IMR-90 (cell line): ENCODE data around the gene DNAH9. TPM values are rescaled to one million over a fixed set of nuclear protein-coding genes. Genes with fewer than 3 reads are reported as not detected.

ENCODE experiments used
- ATAC-seq: fragments of 200-7000 bp; cut with Tn5 transposase; 2 replicates; pipeline ENCODE4 v1.9.1; 2020; ENCODE audit warnings: low read depth, mild to moderate bottlenecking, moderate library complexity
- BruUV-seq: library from RNA; stranded (reverse); fragments of 400-500 nt; replicated peaks from 2 replicates; lab custom pipeline; 2021; lab: Mats Ljungman, UMichigan
- CTCF ChIA-PET: fragments of 300-600 bp; formaldehyde crosslinking; extraction: SDS; loops from one replicate; lab custom pipeline; 2021; ENCODE audit warnings: antibody characterized with exemption; lab: Yijun Ruan, JAX
- POLR2A ChIA-PET: fragments of 300-600 bp; sonication (Branson Sonifier 250); formaldehyde crosslinking; loops from one replicate; lab custom pipeline; 2022; ENCODE audit warnings: antibody characterized with exemption; ENCODE audit not compliant: unreplicated experiment; lab: Charles Lee
- DNase-seq: peaks from one replicate; pipeline ENCODE4 v3.0.0; 2013
- H2AFZ ChIP-seq: replicated peaks from 2 replicates; pipeline ENCODE3; 2013; ENCODE audit warnings: low read length, mild to moderate bottlenecking; ENCODE audit not compliant: poor library complexity
- H2AK5ac ChIP-seq: 2 replicates; pipeline ENCODE4 v1.6.1; 2013; ENCODE audit warnings: low read depth, low read length, inconsistent platforms
- H2AK9ac ChIP-seq: replicated peaks from 2 replicates; pipeline ENCODE3; 2013; ENCODE audit warnings: mild to moderate bottlenecking, low read depth, low read length, moderate library complexity; ENCODE audit not compliant: poor library complexity
- H2BK120ac ChIP-seq: 2 replicates; pipeline ENCODE4 v1.6.1; 2013; ENCODE audit warnings: low read depth, low read length, inconsistent platforms
- H2BK15ac ChIP-seq: 3 replicates; pipeline ENCODE4 v1.6.1; 2013; ENCODE audit warnings: low read depth, low read length, inconsistent platforms
- H2BK20ac ChIP-seq: 2 replicates; pipeline ENCODE4 v1.6.1; 2013; ENCODE audit warnings: low read depth, mild to moderate bottlenecking, inconsistent platforms, low read length, moderate library complexity
- H2BK5ac ChIP-seq: 2 replicates; pipeline ENCODE4 v1.6.1; 2013; ENCODE audit warnings: mild to moderate bottlenecking, low read depth, low read length, inconsistent platforms; ENCODE audit not compliant: poor library complexity, severe bottlenecking
- H3K14ac ChIP-seq: replicated peaks from 2 replicates; pipeline ENCODE4 v1.6.1; 2013; ENCODE audit warnings: low read depth, low read length, inconsistent platforms
- H3K18ac ChIP-seq: 2 replicates; pipeline ENCODE4 v1.6.1; 2013; ENCODE audit warnings: low read depth, low read length, control low read depth
- H3K23ac ChIP-seq: 2 replicates; pipeline ENCODE4 v1.6.1; 2013; ENCODE audit warnings: low read depth, low read length, inconsistent platforms
- H3K27ac ChIP-seq: 2 replicates; pipeline ENCODE4 v1.5.1; 2013; ENCODE audit warnings: mild to moderate bottlenecking, control low read depth, low read length; ENCODE audit not compliant: insufficient read depth
- H3K27me3 ChIP-seq: 2 replicates; pipeline ENCODE4 v1.6.1; 2013; ENCODE audit warnings: low read length; ENCODE audit not compliant: control insufficient read depth, insufficient read depth
- H3K36me3 ChIP-seq: 2 replicates; pipeline ENCODE4 v1.6.1; 2013; ENCODE audit warnings: low read length, mixed read lengths; ENCODE audit not compliant: control insufficient read depth, insufficient read depth
- H3K4ac ChIP-seq: 2 replicates; pipeline ENCODE4 v1.6.1; 2013; ENCODE audit warnings: low read depth, low read length, inconsistent platforms
- H3K4me1 ChIP-seq: 2 replicates; pipeline ENCODE4 v1.6.1; 2013; ENCODE audit warnings: low read length, mixed read lengths; ENCODE audit not compliant: control insufficient read depth, insufficient read depth
- H3K4me2 ChIP-seq: 2 replicates; pipeline ENCODE4 v1.6.1; 2013; ENCODE audit warnings: low read depth, mild to moderate bottlenecking, control low read depth, low read length, moderate library complexity
- H3K4me3 ChIP-seq: 2 replicates; pipeline ENCODE4 v1.5.1; 2013; ENCODE audit warnings: low read depth, mild to moderate bottlenecking, control low read depth, low read length, moderate library complexity; ENCODE audit not compliant: insufficient read depth
- H3K56ac ChIP-seq: 2 replicates; pipeline ENCODE4 v1.6.1; 2013; ENCODE audit warnings: low read length, inconsistent platforms; ENCODE audit not compliant: insufficient read depth; ENCODE audit errors: extremely low read depth
- H3K79me1 ChIP-seq, 2 experiments: 2 replicates each; pipeline ENCODE4 v1.6.1; 2013; ENCODE audit warnings: low read length in 2 of 2, inconsistent platforms in 1 of 2, low read depth in 1 of 2
- H3K9ac ChIP-seq: 2 replicates; pipeline ENCODE4 v1.6.1; 2013; ENCODE audit warnings: low read depth, low read length, control low read depth
- H3K9me1 ChIP-seq: 2 replicates; pipeline ENCODE4 v1.6.1; 2013; ENCODE audit warnings: low read length, inconsistent platforms; ENCODE audit not compliant: insufficient read depth
- H3K9me3 ChIP-seq: 2 replicates; pipeline ENCODE4 v1.6.1; 2013; ENCODE audit warnings: low read length; ENCODE audit not compliant: control insufficient read depth, insufficient read depth
- H4K20me1 ChIP-seq: 2 replicates; pipeline ENCODE4 v1.6.1; 2013; ENCODE audit warnings: low read length, inconsistent platforms; ENCODE audit not compliant: insufficient read depth
- H4K5ac ChIP-seq: 2 replicates; pipeline ENCODE4 v1.6.1; 2013; ENCODE audit warnings: mild to moderate bottlenecking, low read depth, low read length, control low read depth
- H4K8ac ChIP-seq, 2 experiments: 2 replicates each; pipeline ENCODE4 v1.6.1; 2013; ENCODE audit warnings: low read depth in 2 of 2, low read length in 2 of 2, control low read depth in 1 of 2, inconsistent platforms in 1 of 2
- H4K91ac ChIP-seq: 2 replicates; pipeline ENCODE4 v1.6.1; 2013; ENCODE audit warnings: low read depth, low read length, inconsistent platforms; ENCODE audit not compliant: insufficient read depth
- BHLHE40 ChIP-seq: fragments of 150-350 bp; IDR thresholded peaks from 2 replicates; pipeline ENCODE4 v1.6.1; 2016; ENCODE audit warnings: mild to moderate bottlenecking, low read depth, low read length
- FOS ChIP-seq: fragments of 150-350 bp; IDR thresholded peaks from 2 replicates; pipeline ENCODE4 v1.6.1; 2016; ENCODE audit warnings: low read depth, low read length
- MAFK ChIP-seq: IDR thresholded peaks from 2 replicates; pipeline ENCODE4 v1.6.1; 2012; ENCODE audit warnings: low read depth, low read length, improper control_type of control experiment
- MXI1 ChIP-seq: IDR thresholded peaks from 2 replicates; pipeline ENCODE4 v1.6.1; 2012; ENCODE audit warnings: low read depth, mild to moderate bottlenecking, low read length, moderate library complexity, borderline replicate concordance
- RAD21 ChIP-seq: IDR thresholded peaks from 2 replicates; pipeline ENCODE4 v1.6.1; 2012; ENCODE audit warnings: low read length, improper control_type of control experiment
- RCOR1 ChIP-seq: IDR thresholded peaks from 2 replicates; pipeline ENCODE4 v1.6.1; 2012; ENCODE audit warnings: mild to moderate bottlenecking, low read length, improper control_type of control experiment; ENCODE audit not compliant: insufficient replicate concordance
- SMC3 ChIP-seq: fragments of 150-350 bp; IDR thresholded peaks from 2 replicates; pipeline ENCODE4 v1.6.1; 2016; ENCODE audit warnings: low read depth, mild to moderate bottlenecking, antibody characterized with exemption, low read length, moderate library complexity
- WGBS, 2 experiments: methylation state at CpG; one replicate each; pipeline versions ENCODE4 v1.1.5 to v1.1.7; 2013; ENCODE audit warnings: missing lambda C conversion rate in 2 of 2; ENCODE audit not compliant: insufficient read length in 1 of 2; ENCODE audit errors: extremely low coverage in 2 of 2; 5-methylcytosine and 5-hydroxymethylcytosine counted together
- dilution Hi-C: fragments of 300-500 bp; cut with HindIII; formaldehyde crosslinking; loops from one replicate; pipeline ENCODE4 v1.14.3; 2018; ENCODE audit warnings: low sequenced_read_pairs; ENCODE audit not compliant: unreplicated experiment
- in situ Hi-C: fragments of 300-500 bp; cut with MboI; formaldehyde crosslinking; loops from 3 replicates; pipeline ENCODE4 v1.14.3; 2019; ENCODE audit warnings: low sequenced_read_pairs, inconsistent platforms, mixed read lengths
- intact Hi-C: fragments of 100-400 bp; cut with micrococcal nuclease; formaldehyde crosslinking; loops from 2 replicates; pipeline ENCODE4 v1.10.0; 2022
- polyA plus RNA-seq, 3 experiments: library from polyadenylated mRNA; depleted of rRNA; stranded (reverse); fragments of >200 nt; gene quantifications; 2 replicates each; pipeline ENCODE4 v1.2.3, GENCODE V29; 2012; ENCODE audit warnings: low replicate concordance in 1 of 3
- total RNA-seq: library from RNA; depleted of rRNA; stranded (reverse); fragments of >200 nt; gene quantifications from 2 replicates; pipeline ENCODE4 v1.2.3, GENCODE V29; 2012

Gene DNAH9
- total and polyA plus RNA-seq, 2 of the 4 experiments (the other 2 are of a cell fraction) = not detected

- no peak overlapping the region for H3K18ac ChIP-seq
- no peaks in the 10 kb centered on the region for H3K27me3 ChIP-seq
- H3K27ac ChIP-seq = no peak overlapping the region
- H3K4me1 ChIP-seq = no peaks in the 10 kb centered on the region
- H2AK9ac ChIP-seq = no peak overlapping the region
- H3K9me1 ChIP-seq = no peaks in the 10 kb centered on the region
- H4K91ac ChIP-seq = no peak overlapping the region
- ATAC-seq (no peak), DNase-seq (no peak)
- no peak overlapping the region for H3K4me3 ChIP-seq
- H2AFZ ChIP-seq = no peak overlapping the region
- H3K14ac ChIP-seq = no peak overlapping the region
- ChIA-PET POLR2A (no interaction called here), CTCF (no interaction called here)
- H4K8ac ChIP-seq = no peak overlapping the region
- no peak overlapping the region for H2AK5ac ChIP-seq
- dilution Hi-C loops (no loop called here), in situ Hi-C loops (no loop called here), intact Hi-C loops (no loop called here)
- H4K20me1 ChIP-seq = no peaks in the 10 kb centered on the region
- no peaks in the 10 kb centered on the region for H3K36me3 ChIP-seq
- no peaks in the 10 kb centered on the region for H3K79me1 ChIP-seq
- no peak for TF ChIP-seq MAFK
- no peak for TF ChIP-seq FOS
- no peak for TF ChIP-seq BHLHE40
- no peak for TF ChIP-seq SMC3
- no peak for TF ChIP-seq RCOR1
- no peak for TF ChIP-seq MXI1
- TF ChIP-seq RAD21 = no peak
- no peak overlapping the region for H2BK15ac ChIP-seq
- no peak overlapping the region for H2BK20ac ChIP-seq
- no TSS peak for BruUV-seq
- H2BK120ac ChIP-seq = no peak overlapping the region
- no peak overlapping the region for H3K9ac ChIP-seq
- peaks cover 5% of the 10 kb centered on the region for H3K9me3 ChIP-seq
- H3K56ac ChIP-seq = no peak overlapping the region
- no peak overlapping the region for H4K5ac ChIP-seq
- no peak overlapping the region for H2BK5ac ChIP-seq
- no CpG with 5 or more reads among the region's 3 CpGs for WGBS, 2 experiments
- no peak overlapping the region for H3K4me2 ChIP-seq
- no peak overlapping the region for H3K4ac ChIP-seq
- H3K23ac ChIP-seq = no peak overlapping the region
Measured at GRCh38 chr17:11952610-11953009, 354.3 kb downstream of the DNAH9 start.
